ENCODE measurements around the gene MKLN1. TPM values are rescaled to one million over a fixed set of nuclear protein-coding genes. Genes with fewer than 3 reads are reported as not detected.

The MKLN1 gene
- total RNA-seq, 4 donors from 2014 or later: 15.2 to 42.3 (median 24.0) TPM

GRCh38 chr7:131364767-131365344, 37.2 kb downstream of the MKLN1 start:
- DNase-seq: no peak
- TF ChIP-seq, protein P1, sequence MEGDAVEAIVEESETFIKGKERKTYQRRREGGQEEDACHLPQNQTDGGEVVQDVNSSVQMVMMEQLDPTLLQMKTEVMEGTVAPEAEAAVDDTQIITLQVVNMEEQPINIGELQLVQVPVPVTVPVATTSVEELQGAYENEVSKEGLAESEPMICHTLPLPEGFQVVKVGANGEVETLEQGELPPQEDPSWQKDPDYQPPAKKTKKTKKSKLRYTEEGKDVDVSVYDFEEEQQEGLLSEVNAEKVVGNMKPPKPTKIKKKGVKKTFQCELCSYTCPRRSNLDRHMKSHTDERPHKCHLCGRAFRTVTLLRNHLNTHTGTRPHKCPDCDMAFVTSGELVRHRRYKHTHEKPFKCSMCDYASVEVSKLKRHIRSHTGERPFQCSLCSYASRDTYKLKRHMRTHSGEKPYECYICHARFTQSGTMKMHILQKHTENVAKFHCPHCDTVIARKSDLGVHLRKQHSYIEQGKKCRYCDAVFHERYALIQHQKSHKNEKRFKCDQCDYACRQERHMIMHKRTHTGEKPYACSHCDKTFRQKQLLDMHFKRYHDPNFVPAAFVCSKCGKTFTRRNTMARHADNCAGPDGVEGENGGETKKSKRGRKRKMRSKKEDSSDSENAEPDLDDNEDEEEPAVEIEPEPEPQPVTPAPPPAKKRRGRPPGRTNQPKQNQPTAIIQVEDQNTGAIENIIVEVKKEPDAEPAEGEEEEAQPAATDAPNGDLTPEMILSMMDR (IDR thresholded peaks at IDR 0.05): no peak
- no peak for TF ChIP-seq POLR2A (IDR thresholded peaks at IDR 0.05)
- Histone ChIP-seq H3K36me3 (no peaks in the 10 kb centered on the region), H3K4me3 (no peak overlapping the region), H3K4me1 (peaks cover 0 to 48% (median 11%) of the 10 kb centered on the region in 3 donors), H3K27me3 (no peaks in the 10 kb centered on the region), H3K27ac (no peak overlapping the region), H3K9me3 (no peaks in the 10 kb centered on the region)
- WGBS, 2 donors: 86 to 89% methylated on average over 4 of the region's 4 CpGs
- intact Hi-C loops (cut with DNase I): no loop called here

- peaks cover 0 to 47% (median 9%) of the 10 kb centered on the region in 3 donors for H3K4me1 ChIP-seq
- no peak overlapping the region for H3K4me3 ChIP-seq
- no peaks in the 10 kb centered on the region for H3K27me3 ChIP-seq
- WGBS, 2 donors: 24 to 27% methylated on average over 3 of the region's 3 CpGs
- no peak overlapping the region for H3K27ac ChIP-seq
- H3K9me3 ChIP-seq: no peaks in the 10 kb centered on the region
- no peak for TF ChIP-seq POLR2A (IDR thresholded peaks at IDR 0.05)
- TF ChIP-seq, protein P1 (IDR thresholded peaks at IDR 0.05): no peak
- no peaks in the 10 kb centered on the region for H3K36me3 ChIP-seq
- DNase-seq: no peak
- intact Hi-C loops (cut with DNase I): no loop called here
Measured at GRCh38 chr7:131365838-131366237, 38.2 kb downstream of the MKLN1 start.

DNA sequence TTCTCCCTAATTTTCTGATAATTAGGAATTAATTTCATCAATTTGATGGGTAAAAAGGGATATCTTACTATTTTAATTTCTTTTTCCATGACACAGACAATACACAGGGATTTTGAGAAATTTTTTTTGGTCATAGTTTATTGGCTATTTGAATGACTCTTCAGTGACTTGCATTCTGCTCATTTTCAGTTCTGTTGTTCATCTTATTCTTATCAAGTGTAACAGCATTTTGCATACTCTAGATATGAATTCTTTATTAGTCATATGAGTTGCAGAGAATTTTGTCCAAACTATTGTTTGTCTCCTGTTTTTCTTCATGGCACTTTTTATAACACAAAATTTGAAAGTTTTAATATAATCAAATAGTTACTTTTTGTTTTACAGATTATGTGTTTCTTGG, 41.7 kb downstream of the MKLN1 start:
- peaks cover 0 to 45% (median 5%) of the 10 kb centered on the region in 3 donors for H3K4me1 ChIP-seq
- no peak overlapping the region for H3K27ac ChIP-seq
- H3K9me3 ChIP-seq: no peaks in the 10 kb centered on the region
- H3K27me3 ChIP-seq: no peaks in the 10 kb centered on the region
- H3K36me3 ChIP-seq: no peaks in the 10 kb centered on the region
- TF ChIP-seq, protein P1 (IDR thresholded peaks at IDR 0.05): no peak
- no peak for TF ChIP-seq POLR2A (IDR thresholded peaks at IDR 0.05)
- H3K4me3 ChIP-seq: no peak overlapping the region
- DNase-seq: no peak
- intact Hi-C loops (cut with DNase I): no loop called here

GRCh38 chr7:131370523-131370968, 42.9 kb downstream of the MKLN1 start:
- WGBS, 2 donors: 67 to 71% methylated on average over 1 of the region's 1 CpG
- intact Hi-C loops (cut with DNase I): no loop called here
- Histone ChIP-seq H3K9me3 (no peaks in the 10 kb centered on the region), H3K36me3 (no peaks in the 10 kb centered on the region), H3K4me1 (peaks cover 0 to 48% (median 5%) of the 10 kb centered on the region in 3 donors), H3K4me3 (no peak overlapping the region), H3K27ac (no peak overlapping the region), H3K27me3 (no peaks in the 10 kb centered on the region)
- TF ChIP-seq POLR2A (IDR thresholded peaks at IDR 0.05): no peak
- TF ChIP-seq, protein P1 (IDR thresholded peaks at IDR 0.05): no peak
- no peak for DNase-seq

DNA sequence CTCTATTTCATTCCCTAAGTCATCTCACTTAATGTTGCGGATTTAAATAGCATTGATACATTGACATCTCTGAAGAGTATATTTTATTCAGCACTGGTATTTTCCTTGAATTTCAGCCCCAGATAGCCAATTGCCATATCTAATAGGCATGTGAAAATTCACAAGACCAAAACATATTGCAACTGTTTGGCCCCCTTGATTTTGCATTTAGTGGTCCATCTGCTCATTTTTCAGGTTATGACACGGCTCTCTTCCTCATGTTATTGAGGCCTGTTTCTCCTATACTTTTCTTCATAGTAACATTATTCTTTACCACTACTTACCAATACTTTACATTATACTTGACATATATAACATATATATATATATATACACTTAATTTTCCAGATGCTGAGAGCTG, 43.7 kb downstream of the MKLN1 start:
- no peaks in the 10 kb centered on the region for H3K27me3 ChIP-seq
- peaks cover 0 to 39% (median 1%) of the 10 kb centered on the region in 3 donors for H3K4me1 ChIP-seq
- no peak overlapping the region for H3K4me3 ChIP-seq
- intact Hi-C loops (cut with DNase I): no loop called here
- 87 to 90% methylated on average over 2 of the region's 2 CpGs for WGBS, 2 donors
- H3K27ac ChIP-seq: no peak overlapping the region
- H3K36me3 ChIP-seq: no peaks in the 10 kb centered on the region
- H3K9me3 ChIP-seq: no peaks in the 10 kb centered on the region
- DNase-seq: no peak
- no peak for TF ChIP-seq POLR2A (IDR thresholded peaks at IDR 0.05)
- TF ChIP-seq, protein P1 (IDR thresholded peaks at IDR 0.05): no peak

Measured in esophagus squamous epithelium (tissue), 5 donors.